ENCODE data around the gene LRRC66.

Gene LRRC66, protein sequence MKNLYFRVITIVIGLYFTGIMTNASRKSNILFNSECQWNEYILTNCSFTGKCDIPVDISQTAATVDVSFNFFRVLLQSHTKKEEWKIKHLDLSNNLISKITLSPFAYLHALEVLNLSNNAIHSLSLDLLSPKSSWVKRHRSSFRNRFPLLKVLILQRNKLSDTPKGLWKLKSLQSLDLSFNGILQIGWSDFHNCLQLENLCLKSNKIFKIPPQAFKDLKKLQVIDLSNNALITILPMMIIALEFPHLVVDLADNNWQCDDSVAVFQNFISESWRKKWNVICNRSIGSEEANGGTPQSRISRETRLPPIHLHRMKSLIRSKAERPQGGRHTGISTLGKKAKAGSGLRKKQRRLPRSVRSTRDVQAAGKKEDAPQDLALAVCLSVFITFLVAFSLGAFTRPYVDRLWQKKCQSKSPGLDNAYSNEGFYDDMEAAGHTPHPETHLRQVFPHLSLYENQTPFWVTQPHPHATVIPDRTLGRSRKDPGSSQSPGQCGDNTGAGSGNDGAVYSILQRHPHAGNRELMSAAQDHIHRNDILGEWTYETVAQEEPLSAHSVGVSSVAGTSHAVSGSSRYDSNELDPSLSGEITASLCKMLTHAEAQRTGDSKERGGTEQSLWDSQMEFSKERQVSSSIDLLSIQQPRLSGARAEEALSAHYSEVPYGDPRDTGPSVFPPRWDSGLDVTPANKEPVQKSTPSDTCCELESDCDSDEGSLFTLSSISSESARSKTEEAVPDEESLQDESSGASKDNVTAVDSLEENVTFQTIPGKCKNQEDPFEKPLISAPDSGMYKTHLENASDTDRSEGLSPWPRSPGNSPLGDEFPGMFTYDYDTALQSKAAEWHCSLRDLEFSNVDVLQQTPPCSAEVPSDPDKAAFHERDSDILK

DNA sequence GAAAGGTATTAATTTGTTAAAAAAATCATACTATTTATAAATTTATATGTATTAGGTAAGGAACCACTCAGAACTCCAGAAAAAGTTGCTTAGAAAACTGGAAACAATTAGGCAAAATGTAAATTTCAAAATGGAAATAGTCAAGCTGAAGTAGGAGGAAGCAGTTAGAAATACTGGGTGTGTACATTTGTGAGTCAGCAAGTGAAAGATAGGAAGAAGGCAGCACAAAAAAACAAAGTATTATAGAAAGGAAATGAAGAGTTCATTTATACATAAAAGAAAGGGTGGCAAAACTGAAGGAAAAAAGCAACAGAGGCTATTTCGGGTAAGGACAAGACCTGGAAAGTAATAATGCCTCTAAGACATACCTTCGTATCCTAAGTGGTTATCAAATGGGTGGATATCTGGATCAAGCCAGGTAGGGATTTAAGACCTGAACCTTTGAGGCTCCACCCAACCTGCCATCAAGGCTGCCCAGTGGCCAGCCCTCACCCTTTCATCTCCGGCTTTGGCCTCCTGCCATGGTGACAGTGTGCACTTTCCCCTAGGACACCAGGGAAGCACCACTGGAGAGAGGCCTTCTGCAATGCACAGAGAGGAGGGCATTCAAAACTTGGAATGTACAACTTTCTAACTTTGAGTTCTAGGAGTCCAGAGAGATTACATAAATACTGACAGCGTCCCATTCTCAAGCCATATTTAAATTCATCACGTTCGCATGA, at the start of gene LRRC66:
TSS of gene LRRC66 (minus strand) at position 428 of the 722 bp plus-strand sequence. CDS start 2,750 bp downstream, outside the sequence.
- no peaks in the 10 kb centered on the region for H3K9me3 ChIP-seq (ENCODE audit: insufficient read depth, low read length)
- no peak within 1 kb of the TSS for H3K4me3 ChIP-seq (ENCODE audit: insufficient read length, low read depth)
- H3K9ac ChIP-seq (ENCODE audit: insufficient read length, low read depth): no peak within 1 kb of the TSS
- TF ChIP-seq SUZ12 (IDR thresholded peaks at IDR 0.05; ENCODE audit: extremely low read depth, insufficient read depth, insufficient read length) (no peak), ZNF274 (IDR thresholded peaks at IDR 0.05; ENCODE audit: low read depth, low read length) (no peak), YY1 (IDR thresholded peaks at IDR 0.05; ENCODE audit: insufficient read depth, insufficient read length) (no peak)
- DNase-seq (ENCODE audit: low read depth, low spot score): no peak
- H3K4me1 ChIP-seq (ENCODE audit: insufficient read depth, insufficient read length): no peaks in the 10 kb centered on the region
- no peaks in the 10 kb centered on the region for H3K27me3 ChIP-seq (ENCODE audit: insufficient read depth, insufficient read length)
- peaks cover 19% of the 10 kb centered on the region for H3K36me3 ChIP-seq (ENCODE audit: insufficient read depth, insufficient read length, low read length)

- no peaks in the 10 kb centered on the region for H3K4me1 ChIP-seq (ENCODE audit: insufficient read depth, insufficient read length)
- no peak for DNase-seq (ENCODE audit: low read depth, low spot score)
- H3K27me3 ChIP-seq (ENCODE audit: insufficient read depth, insufficient read length): no peaks in the 10 kb centered on the region
- TF ChIP-seq ZNF274 (IDR thresholded peaks at IDR 0.05; ENCODE audit: low read depth, low read length) (no peak), YY1 (IDR thresholded peaks at IDR 0.05; ENCODE audit: insufficient read depth, insufficient read length) (no peak), SUZ12 (IDR thresholded peaks at IDR 0.05; ENCODE audit: extremely low read depth, insufficient read depth, insufficient read length) (no peak)
- no peaks in the 10 kb centered on the region for H3K36me3 ChIP-seq (ENCODE audit: insufficient read depth, insufficient read length, low read length)
- H3K9me3 ChIP-seq (ENCODE audit: insufficient read depth, low read length): no peaks in the 10 kb centered on the region
- no peak overlapping the region for H3K4me3 ChIP-seq (ENCODE audit: insufficient read length, low read depth)
- H3K9ac ChIP-seq (ENCODE audit: insufficient read length, low read depth): no peak overlapping the region
Measured at GRCh38 chr4:52069571-52069970, 49.4 kb upstream of the LRRC66 start.

DNA sequence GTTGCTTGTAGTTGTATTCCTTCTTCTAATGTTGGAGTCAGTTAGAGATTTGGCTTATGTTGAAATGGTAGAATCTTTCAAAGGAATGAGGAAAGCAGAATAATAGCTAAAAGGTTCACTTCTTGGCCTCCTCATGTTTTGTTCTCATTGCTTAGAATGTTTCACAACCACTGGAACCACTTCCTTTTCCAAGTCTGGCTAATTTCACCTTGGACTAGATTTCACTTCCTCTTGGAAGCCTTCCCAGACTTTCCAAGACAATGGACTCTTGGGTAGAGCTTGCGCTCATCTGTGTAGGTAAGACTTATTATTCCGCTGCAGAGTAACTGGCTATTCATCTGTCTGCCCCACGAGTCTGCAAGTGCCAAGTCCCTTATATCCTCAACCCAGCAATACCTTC, 39.2 kb upstream of the LRRC66 start:
- Histone ChIP-seq H3K36me3 (ENCODE audit: insufficient read depth, insufficient read length, low read length) (no peaks in the 10 kb centered on the region), H3K27me3 (ENCODE audit: insufficient read depth, insufficient read length) (no peaks in the 10 kb centered on the region), H3K9me3 (ENCODE audit: insufficient read depth, low read length) (no peaks in the 10 kb centered on the region), H3K4me3 (ENCODE audit: insufficient read length, low read depth) (no peak overlapping the region), H3K9ac (ENCODE audit: insufficient read length, low read depth) (no peak overlapping the region), H3K4me1 (ENCODE audit: insufficient read depth, insufficient read length) (no peaks in the 10 kb centered on the region)
- TF ChIP-seq YY1 (IDR thresholded peaks at IDR 0.05; ENCODE audit: insufficient read depth, insufficient read length) (no peak), SUZ12 (IDR thresholded peaks at IDR 0.05; ENCODE audit: extremely low read depth, insufficient read depth, insufficient read length) (no peak), ZNF274 (IDR thresholded peaks at IDR 0.05; ENCODE audit: low read depth, low read length) (no peak)
- DNase-seq (ENCODE audit: low read depth, low spot score): no peak

DNA sequence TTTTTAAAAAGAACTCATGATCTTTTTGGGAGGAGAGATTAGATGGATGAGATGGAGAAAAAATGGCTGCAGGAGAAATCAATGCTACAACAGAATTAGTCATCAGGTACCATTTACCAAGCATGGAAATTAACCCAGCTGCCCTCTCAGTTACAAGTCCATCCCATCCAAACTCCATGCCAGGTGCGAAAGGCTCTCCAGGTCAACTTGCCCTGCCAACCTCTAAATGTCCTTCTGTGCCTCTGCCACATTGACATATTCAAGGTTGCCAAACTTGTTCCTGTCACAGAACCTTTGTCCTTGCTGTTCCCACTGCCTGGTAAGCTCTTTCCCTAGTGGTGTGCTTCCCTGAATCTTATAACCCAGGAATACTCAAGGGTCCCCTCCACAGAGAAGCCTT, 38.1 kb upstream of the LRRC66 start:
- no peak overlapping the region for H3K4me3 ChIP-seq (ENCODE audit: insufficient read length, low read depth)
- H3K9ac ChIP-seq (ENCODE audit: insufficient read length, low read depth): no peak overlapping the region
- no peak for DNase-seq (ENCODE audit: low read depth, low spot score)
- H3K36me3 ChIP-seq (ENCODE audit: insufficient read depth, insufficient read length, low read length): no peaks in the 10 kb centered on the region
- no peaks in the 10 kb centered on the region for H3K4me1 ChIP-seq (ENCODE audit: insufficient read depth, insufficient read length)
- no peaks in the 10 kb centered on the region for H3K9me3 ChIP-seq (ENCODE audit: insufficient read depth, low read length)
- peaks cover 3% of the 10 kb centered on the region for H3K27me3 ChIP-seq (ENCODE audit: insufficient read depth, insufficient read length)
- TF ChIP-seq ZNF274 (IDR thresholded peaks at IDR 0.05; ENCODE audit: low read depth, low read length) (no peak), YY1 (IDR thresholded peaks at IDR 0.05; ENCODE audit: insufficient read depth, insufficient read length) (no peak), SUZ12 (IDR thresholded peaks at IDR 0.05; ENCODE audit: extremely low read depth, insufficient read depth, insufficient read length) (no peak)

- no peak for TF ChIP-seq ZNF274 (IDR thresholded peaks at IDR 0.05; ENCODE audit: low read depth, low read length)
- TF ChIP-seq SUZ12 (IDR thresholded peaks at IDR 0.05; ENCODE audit: extremely low read depth, insufficient read depth, insufficient read length): no peak
- no peak for TF ChIP-seq YY1 (IDR thresholded peaks at IDR 0.05; ENCODE audit: insufficient read depth, insufficient read length)
- no peaks in the 10 kb centered on the region for H3K4me1 ChIP-seq (ENCODE audit: insufficient read depth, insufficient read length)
- H3K4me3 ChIP-seq (ENCODE audit: insufficient read length, low read depth): no peak overlapping the region
- H3K27me3 ChIP-seq (ENCODE audit: insufficient read depth, insufficient read length): peaks cover 12% of the 10 kb centered on the region
- no peak overlapping the region for H3K9ac ChIP-seq (ENCODE audit: insufficient read length, low read depth)
- no peak for DNase-seq (ENCODE audit: low read depth, low spot score)
- H3K36me3 ChIP-seq (ENCODE audit: insufficient read depth, insufficient read length, low read length): no peaks in the 10 kb centered on the region
- no peaks in the 10 kb centered on the region for H3K9me3 ChIP-seq (ENCODE audit: insufficient read depth, low read length)
Measured at GRCh38 chr4:52057196-52057595, 37.0 kb upstream of the LRRC66 start.

DNA sequence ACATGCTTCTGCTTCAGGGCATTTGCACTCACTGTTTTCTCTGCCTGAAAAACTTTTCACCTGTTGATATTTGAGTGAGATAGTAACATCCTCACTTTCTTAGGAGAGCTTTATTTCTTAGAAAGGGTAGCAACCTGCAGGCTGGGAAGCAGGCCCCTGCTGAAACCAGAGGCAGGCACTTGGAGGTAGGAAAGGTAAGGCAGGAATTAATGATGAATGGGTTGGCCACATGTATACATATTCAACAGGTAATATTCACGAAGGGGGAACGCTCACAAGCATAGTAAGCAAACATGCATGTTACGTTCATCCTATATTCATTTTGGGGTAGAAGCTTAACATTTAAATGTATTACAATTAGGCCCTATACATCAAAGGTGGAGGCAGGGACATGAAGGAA, 34.1 kb upstream of the LRRC66 start:
- no peak for DNase-seq (ENCODE audit: low read depth, low spot score)
- TF ChIP-seq YY1 (IDR thresholded peaks at IDR 0.05; ENCODE audit: insufficient read depth, insufficient read length) (no peak), ZNF274 (IDR thresholded peaks at IDR 0.05; ENCODE audit: low read depth, low read length) (no peak), SUZ12 (IDR thresholded peaks at IDR 0.05; ENCODE audit: extremely low read depth, insufficient read depth, insufficient read length) (no peak)
- no peaks in the 10 kb centered on the region for H3K4me1 ChIP-seq (ENCODE audit: insufficient read depth, insufficient read length)
- H3K27me3 ChIP-seq (ENCODE audit: insufficient read depth, insufficient read length): peaks cover 37% of the 10 kb centered on the region
- no peak overlapping the region for H3K9ac ChIP-seq (ENCODE audit: insufficient read length, low read depth)
- H3K36me3 ChIP-seq (ENCODE audit: insufficient read depth, insufficient read length, low read length): no peaks in the 10 kb centered on the region
- H3K4me3 ChIP-seq (ENCODE audit: insufficient read length, low read depth): no peak overlapping the region
- H3K9me3 ChIP-seq (ENCODE audit: insufficient read depth, low read length): 0 out of 2 replicates have a peak, but pooled peaks cover 6% of the 10 kb centered on the region
